SK-N-SH (cell line): ENCODE measurements around the gene SHANK1. TPM values are rescaled to one million over a fixed set of nuclear protein-coding genes. Genes with fewer than 3 reads are reported as not detected.

Experiments
- CTCF ChIA-PET: fragments of 300-600, 350-600 bp; formaldehyde crosslinking; extraction: SDS; loops from one replicate; lab custom pipeline; 2021; lab: Yijun Ruan, JAX
- POLR2A ChIA-PET: fragments of 350-600 bp; sonication (Branson Sonifier 250); formaldehyde crosslinking; extraction: SDS; loops from one replicate; lab custom pipeline; 2020; ENCODE audit warnings: antibody characterized with exemption, inconsistent platforms; lab: Yijun Ruan, JAX
- DNase-seq: peaks from one replicate; pipeline ENCODE4 v3.0.0; 2012
- H2AFZ ChIP-seq: fragments of 200-600 bp; sonication (generic); 2 replicates; pipeline ENCODE4 v1.8.1; 2016; ENCODE audit warnings: antibody characterized with exemption, mild to moderate bottlenecking, low read depth
- H3F3A ChIP-seq: fragments of 200-600 bp; sonication (generic); replicated peaks from 2 replicates; pipeline ENCODE3; 2016; ENCODE audit warnings: antibody characterized with exemption, mild to moderate bottlenecking; ENCODE audit not compliant: insufficient read depth
- H3K27ac ChIP-seq, 2 experiments: fragments of 200-500 bp in 1 of 2; fragments of 200-600 bp in 1 of 2; sonication (Bioruptor generic) in 1 of 2; sonication (generic), shearing (Covaris generic) in 1 of 2; 2 replicates each; pipeline versions ENCODE4 v1.5.1 to v1.6.1; 2014 to 2016; ENCODE audit warnings: low read depth in 2 of 2, inconsistent platforms in 1 of 2, low read length in 1 of 2, mild to moderate bottlenecking in 1 of 2, mixed read lengths in 1 of 2
- H3K27me3 ChIP-seq: fragments of 200-600 bp; sonication (generic), shearing (Covaris generic); 2 replicates; pipeline ENCODE4 v1.6.1; 2016; ENCODE audit warnings: mixed run types; ENCODE audit not compliant: insufficient read depth
- H3K36me3 ChIP-seq, 2 experiments: fragments of 200-500 bp in 1 of 2; fragments of 200-600 bp in 1 of 2; sonication (Bioruptor generic) in 1 of 2; sonication (generic) in 1 of 2; replicated peaks in 1 of 2; 2 replicates each; pipeline versions ENCODE3 to v1.5.1; 2014 to 2016; ENCODE audit warnings: low read length in 1 of 2, mild to moderate bottlenecking in 1 of 2; ENCODE audit not compliant: insufficient read depth in 2 of 2, control insufficient read depth in 1 of 2
- H3K4me1 ChIP-seq, 2 experiments: fragments of 200-500 bp in 1 of 2; fragments of 200-600 bp in 1 of 2; sonication (Bioruptor generic) in 1 of 2; sonication (generic), shearing (Covaris generic) in 1 of 2; 2 replicates each; pipeline versions ENCODE4 v1.5.1 to v1.6.1; 2014 to 2016; ENCODE audit warnings: low read depth in 1 of 2, low read length in 1 of 2, mixed run types in 1 of 2; ENCODE audit not compliant: insufficient read depth in 2 of 2, control insufficient read depth in 1 of 2
- H3K4me2 ChIP-seq: fragments of 200-600 bp; sonication (generic), shearing (Covaris generic); 2 replicates; pipeline ENCODE4 v1.6.1; 2017; ENCODE audit warnings: mixed run types
- H3K4me3 ChIP-seq, 2 experiments: fragments of 200-500 bp in 1 of 2; fragments of 200-600 bp in 1 of 2; sonication (Bioruptor generic) in 1 of 2; sonication (generic), shearing (Covaris generic) in 1 of 2; 2 replicates each; pipeline versions ENCODE4 v1.5.1 to v1.8.1; 2014 to 2016; ENCODE audit warnings: low read depth in 2 of 2, inconsistent platforms in 1 of 2, low read length in 1 of 2, mild to moderate bottlenecking in 1 of 2, mixed read lengths in 1 of 2, moderate library complexity in 1 of 2
- H3K79me2 ChIP-seq: fragments of 200-600 bp; sonication (generic); 2 replicates; pipeline ENCODE4 v1.8.1; 2017; ENCODE audit warnings: mild to moderate bottlenecking; ENCODE audit not compliant: insufficient read depth
- H3K9ac ChIP-seq: fragments of 200-600 bp; sonication (generic); 2 replicates; pipeline ENCODE4 v1.6.1; 2017; ENCODE audit warnings: mixed run types
- H3K9me2 ChIP-seq: fragments of 200-600 bp; sonication (generic); 2 replicates; pipeline ENCODE4 v1.6.1; 2017; ENCODE audit warnings: mixed run types
- H3K9me3 ChIP-seq: fragments of 200-600 bp; sonication (generic); 2 replicates; pipeline ENCODE4 v1.6.1; 2017; ENCODE audit warnings: mixed run types, mild to moderate bottlenecking, moderate library complexity
- H4K20me1 ChIP-seq: fragments of 200-600 bp; sonication (generic); 2 replicates; pipeline ENCODE4 v1.6.1; 2017; ENCODE audit warnings: mild to moderate bottlenecking, mixed run types; ENCODE audit not compliant: insufficient read depth
- CHD2 ChIP-seq: fragments of 150-350 bp; IDR thresholded peaks from 2 replicates; pipeline ENCODE4 v1.6.1; 2018; ENCODE audit warnings: low read length; ENCODE audit not compliant: partially characterized antibody
- ELF1 ChIP-seq: IDR thresholded peaks from 2 replicates; pipeline ENCODE4 v1.4.0; 2012
- EP300 ChIP-seq, 2 experiments: IDR thresholded peaks; 2 replicates each; pipeline versions ENCODE4 v1.4.0 to v1.6.1; 2012; ENCODE audit warnings: borderline replicate concordance in 1 of 2, low read depth in 1 of 2, low read length in 1 of 2
- FOXJ3 ChIP-seq: sonication (generic); formaldehyde crosslinking; IDR thresholded peaks from 2 replicates; pipeline ENCODE4 v1.5.1; 2020; ENCODE audit warnings: mild to moderate bottlenecking, missing genetic modification reagents
- GATA2 ChIP-seq: sonication (generic); formaldehyde crosslinking; IDR thresholded peaks from 2 replicates; pipeline ENCODE4 v1.5.0; 2020; ENCODE audit warnings: mild to moderate bottlenecking, missing genetic modification reagents
- MXI1 ChIP-seq: IDR thresholded peaks from 2 replicates; pipeline ENCODE4 v1.6.1; 2012; ENCODE audit warnings: mild to moderate bottlenecking, low read depth, low read length, improper control_type of control experiment
- NFIC ChIP-seq: IDR thresholded peaks from 2 replicates; pipeline ENCODE4 v1.4.0; 2012; ENCODE audit warnings: borderline replicate concordance
- RCOR1 ChIP-seq: fragments of 150-350 bp; IDR thresholded peaks from 2 replicates; pipeline ENCODE4 v1.6.1; 2017; ENCODE audit warnings: antibody characterized with exemption, low read length
- RXRA ChIP-seq: IDR thresholded peaks from 2 replicates; pipeline ENCODE4 v1.4.0; 2012; ENCODE audit warnings: low read depth, mild to moderate bottlenecking, borderline replicate concordance
- TAF1 ChIP-seq: IDR thresholded peaks from 2 replicates; pipeline ENCODE4 v1.6.1; 2012; ENCODE audit warnings: low read depth, mild to moderate bottlenecking, low read length, moderate library complexity, borderline replicate concordance
- TCF12 ChIP-seq: IDR thresholded peaks from 2 replicates; pipeline ENCODE4 v1.4.0; 2012
- TEAD4 ChIP-seq: IDR thresholded peaks from 2 replicates; pipeline ENCODE4 v1.4.0; 2012; ENCODE audit warnings: mild to moderate bottlenecking, borderline replicate concordance; ENCODE audit not compliant: insufficient read depth
- YY1 ChIP-seq: IDR thresholded peaks from 2 replicates; pipeline ENCODE4 v1.4.0; 2012; ENCODE audit warnings: low read depth, mild to moderate bottlenecking
- WGBS: methylation state at CpG from one replicate; pipeline ENCODE4 v1.1.6; 2017; ENCODE audit warnings: low lambda C conversion rate; 5-methylcytosine and 5-hydroxymethylcytosine counted together
- polyA plus RNA-seq, 3 experiments: library from polyadenylated mRNA; depleted of rRNA; stranded (reverse); fragments of >200 nt; gene quantifications; 2 replicates each; pipeline ENCODE4 v1.2.3, GENCODE V29; 2012
- TF ChIP-seq, protein P1 (sequence below): IDR thresholded peaks from 2 replicates; pipeline ENCODE4 v1.4.0; 2012; ENCODE audit warnings: low read depth, borderline replicate concordance
- TF ChIP-seq, protein P2 (sequence below): fragments of 150-350 bp; IDR thresholded peaks from 2 replicates; pipeline ENCODE4 v1.6.1; 2017; ENCODE audit warnings: antibody characterized with exemption, low read length, low read depth, borderline replicate concordance
- TF ChIP-seq, protein P3 (sequence below): IDR thresholded peaks from 2 replicates; pipeline ENCODE4 v1.6.1; 2012; ENCODE audit warnings: mild to moderate bottlenecking, low read depth, low read length, moderate library complexity
- TF ChIP-seq, protein P4 (sequence below): fragments of 150-350 bp; IDR thresholded peaks from 2 replicates; pipeline ENCODE4 v1.6.1; 2016; ENCODE audit warnings: mild to moderate bottlenecking, low read depth, low read length
- TF ChIP-seq, protein P5 (sequence below): IDR thresholded peaks from 2 replicates; pipeline ENCODE4 v1.4.0; 2012; ENCODE audit warnings: low read depth

Gene SHANK1
- polyA plus RNA-seq, 1 of the 3 experiments (the other 2 are of a cell fraction) = 0.28 TPM

DNA sequence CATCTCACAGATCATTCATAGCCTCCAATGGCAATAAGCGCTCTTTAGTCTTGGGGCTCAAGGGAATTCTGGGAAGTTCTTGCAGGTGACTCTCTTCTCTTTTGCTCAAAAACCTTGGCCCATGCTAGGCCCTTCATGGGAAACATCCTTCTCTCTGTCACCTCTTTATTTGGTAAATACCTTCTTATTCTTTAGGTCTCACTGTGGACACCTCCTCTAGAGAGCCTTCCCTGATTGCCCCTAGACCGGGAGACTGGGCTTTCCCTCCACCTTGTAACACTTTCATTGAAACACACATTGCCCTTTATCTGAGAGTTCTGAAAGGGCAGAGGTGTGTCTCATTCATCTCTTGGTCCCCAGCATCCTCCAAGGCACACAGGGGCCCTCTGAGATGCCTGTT is 68.4 kb downstream of the SHANK1 start:
- Histone ChIP-seq H3K27me3 (no peaks in the 10 kb centered on the region), H3K36me3 (no peaks in the 10 kb centered on the region), H2AFZ (no peak overlapping the region), H3F3A (no peaks in the 10 kb centered on the region), H3K9me3 (no peaks in the 10 kb centered on the region), H4K20me1 (no peaks in the 10 kb centered on the region), H3K27ac (no peak overlapping the region), H3K4me2 (no peak overlapping the region), H3K9ac (no peak overlapping the region), H3K9me2 (no peaks in the 10 kb centered on the region), H3K4me1 (no peaks in the 10 kb centered on the region), H3K4me3 (no peak overlapping the region), H3K79me2 (no peaks in the 10 kb centered on the region)
- TF ChIP-seq FOXJ3 (CRISPR knock-in tag) (no peak), RCOR1 (no peak), GATA2 (CRISPR knock-in tag) (no peak), NFIC (no peak), YY1 (no peak), TAF1 (no peak), RXRA (no peak), CHD2 (no peak), ELF1 (no peak), EP300 (IDR thresholded peaks at IDR 0.05; ENCODE audit: borderline replicate concordance in 1 of 2, low read depth in 1 of 2, low read length in 1 of 2) (no peak), TEAD4 (no peak), MXI1 (no peak), TCF12 (no peak)
- TF ChIP-seq, protein P1, sequence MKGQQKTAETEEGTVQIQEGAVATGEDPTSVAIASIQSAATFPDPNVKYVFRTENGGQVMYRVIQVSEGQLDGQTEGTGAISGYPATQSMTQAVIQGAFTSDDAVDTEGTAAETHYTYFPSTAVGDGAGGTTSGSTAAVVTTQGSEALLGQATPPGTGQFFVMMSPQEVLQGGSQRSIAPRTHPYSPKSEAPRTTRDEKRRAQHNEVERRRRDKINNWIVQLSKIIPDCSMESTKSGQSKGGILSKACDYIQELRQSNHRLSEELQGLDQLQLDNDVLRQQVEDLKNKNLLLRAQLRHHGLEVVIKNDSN = no peak
- TF ChIP-seq, protein P2, sequence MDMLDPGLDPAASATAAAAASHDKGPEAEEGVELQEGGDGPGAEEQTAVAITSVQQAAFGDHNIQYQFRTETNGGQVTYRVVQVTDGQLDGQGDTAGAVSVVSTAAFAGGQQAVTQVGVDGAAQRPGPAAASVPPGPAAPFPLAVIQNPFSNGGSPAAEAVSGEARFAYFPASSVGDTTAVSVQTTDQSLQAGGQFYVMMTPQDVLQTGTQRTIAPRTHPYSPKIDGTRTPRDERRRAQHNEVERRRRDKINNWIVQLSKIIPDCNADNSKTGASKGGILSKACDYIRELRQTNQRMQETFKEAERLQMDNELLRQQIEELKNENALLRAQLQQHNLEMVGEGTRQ = no peak
- TF ChIP-seq, protein P3, sequence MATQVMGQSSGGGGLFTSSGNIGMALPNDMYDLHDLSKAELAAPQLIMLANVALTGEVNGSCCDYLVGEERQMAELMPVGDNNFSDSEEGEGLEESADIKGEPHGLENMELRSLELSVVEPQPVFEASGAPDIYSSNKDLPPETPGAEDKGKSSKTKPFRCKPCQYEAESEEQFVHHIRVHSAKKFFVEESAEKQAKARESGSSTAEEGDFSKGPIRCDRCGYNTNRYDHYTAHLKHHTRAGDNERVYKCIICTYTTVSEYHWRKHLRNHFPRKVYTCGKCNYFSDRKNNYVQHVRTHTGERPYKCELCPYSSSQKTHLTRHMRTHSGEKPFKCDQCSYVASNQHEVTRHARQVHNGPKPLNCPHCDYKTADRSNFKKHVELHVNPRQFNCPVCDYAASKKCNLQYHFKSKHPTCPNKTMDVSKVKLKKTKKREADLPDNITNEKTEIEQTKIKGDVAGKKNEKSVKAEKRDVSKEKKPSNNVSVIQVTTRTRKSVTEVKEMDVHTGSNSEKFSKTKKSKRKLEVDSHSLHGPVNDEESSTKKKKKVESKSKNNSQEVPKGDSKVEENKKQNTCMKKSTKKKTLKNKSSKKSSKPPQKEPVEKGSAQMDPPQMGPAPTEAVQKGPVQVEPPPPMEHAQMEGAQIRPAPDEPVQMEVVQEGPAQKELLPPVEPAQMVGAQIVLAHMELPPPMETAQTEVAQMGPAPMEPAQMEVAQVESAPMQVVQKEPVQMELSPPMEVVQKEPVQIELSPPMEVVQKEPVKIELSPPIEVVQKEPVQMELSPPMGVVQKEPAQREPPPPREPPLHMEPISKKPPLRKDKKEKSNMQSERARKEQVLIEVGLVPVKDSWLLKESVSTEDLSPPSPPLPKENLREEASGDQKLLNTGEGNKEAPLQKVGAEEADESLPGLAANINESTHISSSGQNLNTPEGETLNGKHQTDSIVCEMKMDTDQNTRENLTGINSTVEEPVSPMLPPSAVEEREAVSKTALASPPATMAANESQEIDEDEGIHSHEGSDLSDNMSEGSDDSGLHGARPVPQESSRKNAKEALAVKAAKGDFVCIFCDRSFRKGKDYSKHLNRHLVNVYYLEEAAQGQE = no peak
- TF ChIP-seq, protein P4, sequence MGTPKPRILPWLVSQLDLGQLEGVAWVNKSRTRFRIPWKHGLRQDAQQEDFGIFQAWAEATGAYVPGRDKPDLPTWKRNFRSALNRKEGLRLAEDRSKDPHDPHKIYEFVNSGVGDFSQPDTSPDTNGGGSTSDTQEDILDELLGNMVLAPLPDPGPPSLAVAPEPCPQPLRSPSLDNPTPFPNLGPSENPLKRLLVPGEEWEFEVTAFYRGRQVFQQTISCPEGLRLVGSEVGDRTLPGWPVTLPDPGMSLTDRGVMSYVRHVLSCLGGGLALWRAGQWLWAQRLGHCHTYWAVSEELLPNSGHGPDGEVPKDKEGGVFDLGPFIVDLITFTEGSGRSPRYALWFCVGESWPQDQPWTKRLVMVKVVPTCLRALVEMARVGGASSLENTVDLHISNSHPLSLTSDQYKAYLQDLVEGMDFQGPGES = no peak
- TF ChIP-seq, protein P5, sequence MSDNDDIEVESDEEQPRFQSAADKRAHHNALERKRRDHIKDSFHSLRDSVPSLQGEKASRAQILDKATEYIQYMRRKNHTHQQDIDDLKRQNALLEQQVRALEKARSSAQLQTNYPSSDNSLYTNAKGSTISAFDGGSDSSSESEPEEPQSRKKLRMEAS = no peak
- no peak for DNase-seq
- CTCF ChIA-PET = interaction anchor here (1.6 kb wide), 1 partner anchor 9 kb away, joined by 4 read pairs; no protein-coding TSS in a partner anchor
- POLR2A ChIA-PET = no interaction called here
- 64% methylated on average over 2 of the region's 2 CpGs for WGBS
